ENCODE data around the gene DLX2. TPM values are rescaled to one million over a fixed set of nuclear protein-coding genes. Genes with fewer than 3 reads are reported as not detected.

Gene DLX2
- total RNA-seq, 1 experiment from 2014 or later = 4.4 TPM

- Histone ChIP-seq H3K27ac (ENCODE audit: low read length) (peak within 1 kb of the TSS; percentile 77), H3K9me3 (ENCODE audit: control insufficient read depth, insufficient read depth, low read depth, low read length) (no peaks in the 10 kb centered on the region), H3K4me1 (ENCODE audit: control insufficient read depth, insufficient read depth, low read length) (peaks cover 3% of the 10 kb centered on the region), H3K27me3 (ENCODE audit: control insufficient read depth, insufficient read depth, low read length) (no peaks in the 10 kb centered on the region), H3K4me3 (ENCODE audit: low read depth in 2 of 2, low read length in 2 of 2) (peak within 1 kb of the TSS; percentile 67 to 73), H3K36me3 (ENCODE audit: control insufficient read depth, insufficient read depth, low read length) (no peaks in the 10 kb centered on the region)
- ChIA-PET CTCF (interaction anchor here (1.3 kb wide), 1 partner anchor 10 kb away, joined by 4 read pairs; no protein-coding TSS in a partner anchor), POLR2A (interaction anchor here (0.6 to 1.3 kb wide), 2 partner anchors 163 to 417 kb away, joined by 3 read pairs; partner anchors contain the start of gene HAT1)
- intact Hi-C loops (cut with micrococcal nuclease; ENCODE audit: unreplicated experiment) = no loop called here
- ATAC-seq (peak; percentile 60), DNase-seq (ENCODE audit: low read depth, low spot score) (peak; percentile 80)
- in situ Hi-C loops (cut with HindIII; ENCODE audit: low pct_unique_long_range_greater_than_20kb, low sequenced_read_pairs) = no loop called here
- TF ChIP-seq TCF7L2 (IDR thresholded peaks at IDR 0.05; ENCODE audit: low read depth, low read length) (peak; percentile 34; the same call in 1 of the 2 replicates), SIN3A (IDR thresholded peaks at IDR 0.05; ENCODE audit: borderline replicate concordance, insufficient read depth, low read depth, low read length) (0 out of 2 replicates have a peak, but pooled peaks have one; percentile 4), CTCF (IDR thresholded peaks at IDR 0.05) (no peak), POLR2AphosphoS5 (IDR thresholded peaks at IDR 0.05; ENCODE audit: low read depth, low read length) (0 out of 2 replicates have a peak, but pooled peaks have one; percentile 33)
- BruUV-seq (replicated peaks) = TSS peak; percentile 71
Measured at GRCh38 chr2:172085460-172086159, 17.1 kb downstream of the DLX2 start, which contains the start of gene DLX1. DLX1 (plus strand) TSS chr2:172085507; CDS start chr2:172085678, 171 bp downstream.

DNA sequence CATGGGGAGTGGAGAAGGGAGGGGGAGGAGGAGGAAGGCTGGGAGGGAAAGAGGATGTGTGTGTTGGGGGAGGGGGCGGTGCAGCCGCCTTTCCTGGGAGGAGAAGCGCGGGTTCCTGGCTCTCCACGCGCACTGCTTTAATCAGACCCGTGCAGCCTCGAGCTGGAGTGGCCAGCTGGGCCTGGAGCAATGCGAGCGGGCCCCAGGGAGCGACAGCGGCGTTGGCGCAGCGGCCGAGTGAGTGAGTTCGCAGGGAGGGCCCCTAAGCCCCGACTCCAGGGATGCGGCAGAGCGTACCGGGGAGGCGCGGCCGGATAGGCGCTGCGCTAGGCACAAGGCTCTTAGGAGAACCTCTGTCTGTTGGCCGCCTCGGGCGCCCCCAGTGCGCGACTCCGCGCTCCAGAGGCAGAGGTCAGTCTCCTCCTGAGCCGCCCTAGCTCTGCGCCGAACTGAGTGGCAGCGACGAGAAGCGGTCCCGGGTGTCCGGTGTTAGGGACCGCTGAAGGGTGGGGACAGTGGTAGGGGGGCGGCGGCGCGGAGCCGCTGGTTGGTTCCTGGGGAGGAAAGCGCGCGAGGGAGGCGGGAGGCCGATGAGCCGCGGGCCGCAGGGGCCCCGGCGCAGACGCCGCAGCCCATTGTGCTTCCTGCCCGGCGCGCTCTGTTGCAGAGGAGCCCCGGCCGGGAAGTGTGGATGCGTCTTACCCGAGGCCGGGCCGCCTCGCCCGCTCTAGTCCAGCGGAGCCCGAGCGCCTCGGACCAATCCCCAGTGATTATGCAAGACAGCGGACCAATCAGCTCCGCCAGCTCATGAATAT is 17.8 kb downstream of the DLX2 start:
- ChIA-PET POLR2A (interaction anchor here (0.6 to 1.3 kb wide), 2 partner anchors 162 to 417 kb away, joined by 3 read pairs; partner anchors contain the start of gene HAT1), CTCF (no interaction called here)
- no TSS peak for BruUV-seq (replicated peaks)
- Histone ChIP-seq H3K27me3 (ENCODE audit: control insufficient read depth, insufficient read depth, low read length) (no peaks in the 10 kb centered on the region), H3K4me1 (ENCODE audit: control insufficient read depth, insufficient read depth, low read length) (peaks cover 3% of the 10 kb centered on the region), H3K27ac (ENCODE audit: low read length) (peak overlapping the region; percentile 77), H3K9me3 (ENCODE audit: control insufficient read depth, insufficient read depth, low read depth, low read length) (no peaks in the 10 kb centered on the region), H3K36me3 (ENCODE audit: control insufficient read depth, insufficient read depth, low read length) (no peaks in the 10 kb centered on the region), H3K4me3 (ENCODE audit: low read depth in 2 of 2, low read length in 2 of 2) (peak overlapping the region; percentile 67 to 73)
- intact Hi-C loops (cut with micrococcal nuclease; ENCODE audit: unreplicated experiment) = no loop called here
- no peak for DNase-seq (ENCODE audit: low read depth, low spot score)
- TF ChIP-seq SIN3A (IDR thresholded peaks at IDR 0.05; ENCODE audit: borderline replicate concordance, insufficient read depth, low read depth, low read length) = 0 out of 2 replicates have a peak, but pooled peaks have one; percentile 33
- no peak; the same call in 1 of the 2 replicates for TF ChIP-seq CTCF (IDR thresholded peaks at IDR 0.05)
- no peak for TF ChIP-seq REST (IDR thresholded peaks at IDR 0.05; ENCODE audit: insufficient read depth in 1 of 2, low read depth in 2 of 2, low read length in 1 of 2)
- no peak for TF ChIP-seq TCF7L2 (IDR thresholded peaks at IDR 0.05; ENCODE audit: low read depth, low read length)
- TF ChIP-seq POLR2AphosphoS5 (IDR thresholded peaks at IDR 0.05; ENCODE audit: low read depth, low read length) = peak; percentile 75
- ATAC-seq = peak; percentile 96
- in situ Hi-C loops (cut with HindIII; ENCODE audit: low pct_unique_long_range_greater_than_20kb, low sequenced_read_pairs) = no loop called here
